HCT116 (cell line): ENCODE results near the gene ASCL3.

ENCODE experiments used
- POLR2AphosphoS5 ChIP-seq: IDR thresholded peaks from 2 replicates; pipeline ENCODE4 v1.6.1; 2011; ENCODE audit warnings: mild to moderate bottlenecking, low read depth, low read length, moderate library complexity
- TF ChIP-seq, protein P1 (sequence below): IDR thresholded peaks from 2 replicates; pipeline ENCODE4 v1.6.1; 2012
- TF ChIP-seq, protein P2 (sequence below): IDR thresholded peaks from 2 replicates; pipeline ENCODE4 v1.6.1; 2011; ENCODE audit warnings: mild to moderate bottlenecking, low read length, moderate library complexity; ENCODE audit not compliant: insufficient replicate concordance; ENCODE audit errors: extremely low read depth
- TF ChIP-seq, protein P3 (sequence below), 3 experiments: fragments of 200-600 bp in 1 of 3; sonication (generic) in 1 of 3; IDR thresholded peaks in 2 of 3; conservative IDR thresholded peaks in 1 of 3; 2 replicates each; pipeline ENCODE4 v1.5.1; 2012 to 2017; ENCODE audit warnings: low read depth in 2 of 3, low read length in 2 of 3, antibody characterized with exemption in 1 of 3, borderline replicate concordance in 1 of 3, control low read depth in 1 of 3, mild to moderate bottlenecking in 1 of 3, mixed read lengths in 1 of 3, mixed run types in 1 of 3, moderate library complexity in 1 of 3; ENCODE audit not compliant: insufficient read depth in 1 of 3

DNA sequence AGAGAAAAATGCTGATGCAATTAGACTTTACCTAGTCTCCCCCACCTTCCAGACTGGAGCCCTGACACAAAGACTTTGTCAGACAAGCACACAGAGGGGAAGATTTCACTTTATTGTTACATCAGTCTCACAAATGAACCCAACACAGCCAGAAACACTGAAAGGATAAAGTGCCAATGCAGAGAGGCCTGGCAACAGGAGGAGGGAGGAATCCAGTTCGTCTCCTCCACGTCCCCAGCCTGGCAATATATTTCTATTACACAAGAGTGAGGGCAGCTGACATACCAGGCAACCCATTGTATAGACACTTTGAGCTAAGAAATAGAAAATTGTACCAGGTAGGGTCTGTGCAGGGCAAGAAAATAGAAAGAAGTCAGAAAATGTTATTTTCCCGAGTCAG, 37.7 kb upstream of the ASCL3 start:
- TF ChIP-seq, protein P1, sequence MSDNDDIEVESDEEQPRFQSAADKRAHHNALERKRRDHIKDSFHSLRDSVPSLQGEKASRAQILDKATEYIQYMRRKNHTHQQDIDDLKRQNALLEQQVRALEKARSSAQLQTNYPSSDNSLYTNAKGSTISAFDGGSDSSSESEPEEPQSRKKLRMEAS, result no peak
- TF ChIP-seq, protein P2, sequence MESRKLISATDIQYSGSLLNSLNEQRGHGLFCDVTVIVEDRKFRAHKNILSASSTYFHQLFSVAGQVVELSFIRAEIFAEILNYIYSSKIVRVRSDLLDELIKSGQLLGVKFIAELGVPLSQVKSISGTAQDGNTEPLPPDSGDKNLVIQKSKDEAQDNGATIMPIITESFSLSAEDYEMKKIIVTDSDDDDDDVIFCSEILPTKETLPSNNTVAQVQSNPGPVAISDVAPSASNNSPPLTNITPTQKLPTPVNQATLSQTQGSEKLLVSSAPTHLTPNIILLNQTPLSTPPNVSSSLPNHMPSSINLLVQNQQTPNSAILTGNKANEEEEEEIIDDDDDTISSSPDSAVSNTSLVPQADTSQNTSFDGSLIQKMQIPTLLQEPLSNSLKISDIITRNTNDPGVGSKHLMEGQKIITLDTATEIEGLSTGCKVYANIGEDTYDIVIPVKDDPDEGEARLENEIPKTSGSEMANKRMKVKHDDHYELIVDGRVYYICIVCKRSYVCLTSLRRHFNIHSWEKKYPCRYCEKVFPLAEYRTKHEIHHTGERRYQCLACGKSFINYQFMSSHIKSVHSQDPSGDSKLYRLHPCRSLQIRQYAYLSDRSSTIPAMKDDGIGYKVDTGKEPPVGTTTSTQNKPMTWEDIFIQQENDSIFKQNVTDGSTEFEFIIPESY, result no peak
- TF ChIP-seq, protein P3, sequence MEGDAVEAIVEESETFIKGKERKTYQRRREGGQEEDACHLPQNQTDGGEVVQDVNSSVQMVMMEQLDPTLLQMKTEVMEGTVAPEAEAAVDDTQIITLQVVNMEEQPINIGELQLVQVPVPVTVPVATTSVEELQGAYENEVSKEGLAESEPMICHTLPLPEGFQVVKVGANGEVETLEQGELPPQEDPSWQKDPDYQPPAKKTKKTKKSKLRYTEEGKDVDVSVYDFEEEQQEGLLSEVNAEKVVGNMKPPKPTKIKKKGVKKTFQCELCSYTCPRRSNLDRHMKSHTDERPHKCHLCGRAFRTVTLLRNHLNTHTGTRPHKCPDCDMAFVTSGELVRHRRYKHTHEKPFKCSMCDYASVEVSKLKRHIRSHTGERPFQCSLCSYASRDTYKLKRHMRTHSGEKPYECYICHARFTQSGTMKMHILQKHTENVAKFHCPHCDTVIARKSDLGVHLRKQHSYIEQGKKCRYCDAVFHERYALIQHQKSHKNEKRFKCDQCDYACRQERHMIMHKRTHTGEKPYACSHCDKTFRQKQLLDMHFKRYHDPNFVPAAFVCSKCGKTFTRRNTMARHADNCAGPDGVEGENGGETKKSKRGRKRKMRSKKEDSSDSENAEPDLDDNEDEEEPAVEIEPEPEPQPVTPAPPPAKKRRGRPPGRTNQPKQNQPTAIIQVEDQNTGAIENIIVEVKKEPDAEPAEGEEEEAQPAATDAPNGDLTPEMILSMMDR (IDR thresholded peaks at IDR 0.05 in 2 of 3, conservative IDR thresholded peaks at IDR 0.05 in 1 of 3; ENCODE audit: borderline replicate concordance in 1 of 3, insufficient read depth in 1 of 3, low read depth in 2 of 3, low read length in 2 of 3), result no peak
- no peak for TF ChIP-seq POLR2AphosphoS5
